WTC11 (cell line): ENCODE results near the gene CERS5. TPM values are rescaled to one million over a fixed set of nuclear protein-coding genes. Genes with fewer than 3 reads are reported as not detected.

Source experiments
- ATAC-seq: fragments of 200-7000 bp; cut with Tn5 transposase; 2 replicates; pipeline ENCODE4 v1.10.0; 2021; ENCODE audit warnings: mild to moderate bottlenecking, moderate library complexity
- CTCF ChIA-PET: fragments of 300-600 bp; sonication (Branson Sonifier 250); formaldehyde crosslinking; loops from one replicate; lab custom pipeline; 2021; ENCODE audit warnings: antibody characterized with exemption; lab: Charles Lee
- POLR2A ChIA-PET: fragments of 350-600 bp; sonication (Branson Sonifier 250); formaldehyde crosslinking; loops from one replicate; lab custom pipeline; 2021; ENCODE audit warnings: antibody characterized with exemption; lab: Charles Lee
- DNase-seq: peaks from one replicate; pipeline ENCODE4 v3.0.0; 2021; ENCODE audit warnings: low spot score
- H3K27ac Mint-ChIP-seq: 2 replicates; pipeline ENCODE4 v1.8.0; 2021; ENCODE audit warnings: mixed read lengths
- H3K27me3 Mint-ChIP-seq: 2 replicates; pipeline ENCODE4 v1.8.0; 2021; ENCODE audit warnings: low read depth, mild to moderate bottlenecking, moderate library complexity, mixed read lengths
- H3K36me3 Mint-ChIP-seq: 2 replicates; pipeline ENCODE4 v1.8.0; 2021; ENCODE audit warnings: mixed read lengths
- H3K4me1 Mint-ChIP-seq: 2 replicates; pipeline ENCODE4 v1.8.0; 2022; ENCODE audit warnings: mixed read lengths
- H3K4me3 Mint-ChIP-seq: 2 replicates; pipeline ENCODE4 v1.8.0; 2021; ENCODE audit warnings: mild to moderate bottlenecking, moderate library complexity, mixed read lengths
- H3K9me3 Mint-ChIP-seq: 2 replicates; pipeline ENCODE4 v1.8.0; 2021; ENCODE audit warnings: mixed read lengths
- AR ChIP-seq: fragments of 250-450 bp; sonication (Bioruptor Pico); IDR thresholded peaks from 2 replicates; pipeline ENCODE4 v1.9.0; 2021; ENCODE audit warnings: mild to moderate bottlenecking
- CDX4 ChIP-seq: fragments of 250-450 bp; sonication (Bioruptor Pico); IDR thresholded peaks from 2 replicates; pipeline ENCODE4 v1.9.0; 2021; ENCODE audit warnings: moderate library complexity, mild to moderate bottlenecking, inconsistent platforms, borderline replicate concordance
- CREB1 ChIP-seq: sonication (generic); formaldehyde crosslinking; IDR thresholded peaks from 2 replicates; pipeline ENCODE4 v1.8.0; 2023; ENCODE audit warnings: mild to moderate bottlenecking, missing genetic modification reagents
- CTCF ChIP-seq: fragments of 200-600 bp; IDR thresholded peaks from 2 replicates; pipeline ENCODE4 v1.8.0; 2022; ENCODE audit warnings: antibody characterized with exemption
- EMX1 ChIP-seq: fragments of 250-450 bp; sonication (Bioruptor Pico); IDR thresholded peaks from 2 replicates; pipeline ENCODE4 v1.8.0; 2021; ENCODE audit warnings: mild to moderate bottlenecking
- ESRRA ChIP-seq: sonication (generic); formaldehyde crosslinking; IDR thresholded peaks from 2 replicates; pipeline ENCODE4 v1.8.1; 2022; ENCODE audit warnings: mild to moderate bottlenecking, missing genetic modification reagents, borderline replicate concordance
- GABPB1 ChIP-seq: sonication (generic); formaldehyde crosslinking; IDR thresholded peaks from 2 replicates; pipeline ENCODE4 v1.8.1; 2023; ENCODE audit warnings: mild to moderate bottlenecking, missing genetic modification reagents
- MLX ChIP-seq: sonication (generic); formaldehyde crosslinking; IDR thresholded peaks from 2 replicates; pipeline ENCODE4 v1.8.1; 2023; ENCODE audit warnings: mild to moderate bottlenecking, missing genetic modification reagents, moderate library complexity
- NR1H2 ChIP-seq: sonication (generic); formaldehyde crosslinking; IDR thresholded peaks from 2 replicates; pipeline ENCODE4 v1.9.0; 2021; ENCODE audit warnings: mild to moderate bottlenecking, moderate library complexity, missing genetic modification reagents
- OVOL2 ChIP-seq: fragments of 250-450 bp; sonication (Bioruptor Pico); IDR thresholded peaks from 2 replicates; pipeline ENCODE4 v1.9.0; 2021; ENCODE audit warnings: mild to moderate bottlenecking, borderline replicate concordance
- ZNF425 ChIP-seq: fragments of 250-450 bp; sonication (Bioruptor Pico); conservative IDR thresholded peaks from 2 replicates; pipeline ENCODE4 v1.9.0; 2021; ENCODE audit warnings: mild to moderate bottlenecking
- ZNF671 ChIP-seq: fragments of 250-450 bp; sonication (Bioruptor Pico); IDR thresholded peaks from 2 replicates; pipeline ENCODE4 v1.8.0; 2021; ENCODE audit warnings: mild to moderate bottlenecking
- total RNA-seq: library from RNA; stranded (reverse); gene quantifications from 3 replicates; pipeline ENCODE4 v1.2.3, GENCODE V29; 2021

CERS5 gene
- total RNA-seq, 1 experiment from 2014 or later: 55.8 TPM

GRCh38 chr12:50088577-50089335 lies 78.4 kb downstream of the CERS5 start:
- Mint-ChIP-seq H3K27ac (no peak overlapping the region), H3K4me1 (peaks cover 9% of the 10 kb centered on the region), H3K36me3 (peaks cover 62% of the 10 kb centered on the region), H3K9me3 (no peaks in the 10 kb centered on the region), H3K4me3 (no peak overlapping the region), H3K27me3 (no peaks in the 10 kb centered on the region)
- POLR2A ChIA-PET: no interaction called here
- DNase-seq: peak; percentile 57
- TF ChIP-seq EMX1 (CRISPR knock-in tag): no peak
- no peak for TF ChIP-seq MLX (CRISPR knock-in tag)
- peak; percentile 65 for TF ChIP-seq CTCF
- TF ChIP-seq, all 79 proteins: peak for 1
- CTCF ChIA-PET: interaction anchor here (0.5 to 1.6 kb wide), 4 partner anchors 12 to 29 kb away, joined by 5 to 8 read pairs (median 6); partner anchors contain the start of gene COX14
- peak; percentile 9; the same call in 1 of the 2 replicates for ATAC-seq

- Mint-ChIP-seq H3K36me3 (peaks cover 58% of the 10 kb centered on the region), H3K4me3 (no peak overlapping the region), H3K4me1 (peaks cover 13% of the 10 kb centered on the region), H3K27me3 (no peaks in the 10 kb centered on the region), H3K27ac (no peak overlapping the region), H3K9me3 (no peaks in the 10 kb centered on the region)
- ATAC-seq: no peak
- POLR2A ChIA-PET: no interaction called here
- no peak for DNase-seq
- CTCF ChIA-PET: interaction anchor here (0.9 to 1.6 kb wide), 6 partner anchors 13 to 88 kb away, joined by 3 to 8 read pairs (median 3); partner anchors contain the start of genes CERS5 and COX14
- TF ChIP-seq NR1H2: no peak
- no peak for TF ChIP-seq CREB1
- no peak for TF ChIP-seq CDX4 (CRISPR knock-in tag)
- no peak for TF ChIP-seq ESRRA (CRISPR knock-in tag)
- TF ChIP-seq ZNF425 (CRISPR knock-in tag): no peak
- peak; percentile 96 for TF ChIP-seq GABPB1 (CRISPR knock-in tag)
Observed at GRCh38 chr12:50087995-50088394, 79.2 kb downstream of the CERS5 start.

- peaks cover 54% of the 10 kb centered on the region for H3K36me3 Mint-ChIP-seq
- no peak overlapping the region; the same call in 1 of the 2 replicates for H3K27ac Mint-ChIP-seq
- H3K27me3 Mint-ChIP-seq: peaks cover 7% of the 10 kb centered on the region
- DNase-seq: no peak
- H3K9me3 Mint-ChIP-seq: no peaks in the 10 kb centered on the region
- peak overlapping the region; percentile 89; the same call in 1 of the 2 replicates for H3K4me3 Mint-ChIP-seq
- ATAC-seq: no peak
- no peak for TF ChIP-seq OVOL2 (CRISPR knock-in tag)
- no peak for TF ChIP-seq ZNF671
- no peak for TF ChIP-seq AR (CRISPR knock-in tag)
- TF ChIP-seq, all 79 proteins: peak for 0
- CTCF ChIA-PET: interaction anchor here (0.9 to 1.6 kb wide), 6 partner anchors 13 to 89 kb away, joined by 3 to 8 read pairs (median 3); partner anchors contain the start of genes CERS5 and COX14
- peaks cover 13% of the 10 kb centered on the region for H3K4me1 Mint-ChIP-seq
- POLR2A ChIA-PET: no interaction called here
Observed at GRCh38 chr12:50087151-50087550, 80.0 kb downstream of the CERS5 start.
